GM19099 (cell line): ENCODE data around the gene OBSCN.

ENCODE experiments used
- POLR2A ChIP-seq: IDR thresholded peaks from 3 replicates; pipeline ENCODE4 v1.6.1; 2011; ENCODE audit warnings: low read depth; ENCODE audit not compliant: insufficient read length; ENCODE audit errors: extremely low read depth

OBSCN gene

DNA sequence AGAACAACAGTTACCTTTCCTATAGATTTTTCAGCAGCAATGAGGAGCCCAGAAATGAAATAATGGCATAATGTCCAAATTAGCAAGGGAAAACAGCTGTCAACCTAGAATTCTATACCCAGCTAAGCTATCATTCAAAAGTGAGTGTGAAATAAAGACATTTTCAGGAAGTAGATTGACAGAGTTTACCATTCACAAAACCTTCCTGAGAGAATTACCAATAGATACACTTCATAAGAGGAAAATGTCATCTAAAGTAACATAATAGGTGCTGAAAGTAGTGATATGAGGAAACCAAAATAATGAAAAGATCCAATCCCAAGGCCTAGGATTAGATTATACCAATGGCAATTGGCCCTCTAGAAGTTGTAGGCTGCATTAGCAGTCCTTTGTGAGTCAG, 34.6 kb downstream of the OBSCN start:
- no peak for TF ChIP-seq POLR2A

- TF ChIP-seq POLR2A: no peak
These were observed 35.2 kb downstream of the OBSCN start for GRCh38 chr1:228243093-228243492.

DNA sequence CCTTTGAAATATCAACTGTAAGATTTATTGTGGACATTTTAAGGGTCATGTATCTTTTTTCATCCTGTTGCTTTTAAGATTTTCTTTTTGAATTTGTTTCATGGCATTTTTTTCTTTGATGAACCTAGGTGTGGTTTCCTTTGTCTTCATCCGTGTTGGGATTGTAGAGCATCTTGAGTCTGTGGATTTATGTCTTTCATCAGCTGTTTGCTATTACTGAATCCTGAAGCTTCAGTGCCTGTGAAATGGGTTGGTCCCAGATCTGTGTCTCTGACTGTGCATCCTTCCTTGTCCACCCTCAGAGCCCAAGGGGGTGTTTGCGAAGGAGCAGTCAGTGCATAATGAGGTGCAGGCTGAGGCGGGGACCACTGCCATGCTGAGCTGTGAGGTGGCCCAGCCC, 37.3 kb downstream of the OBSCN start:
- TF ChIP-seq POLR2A: no peak

GRCh38 chr1:228246216-228246900, 38.5 kb downstream of the OBSCN start:
- TF ChIP-seq POLR2A: no peak

DNA sequence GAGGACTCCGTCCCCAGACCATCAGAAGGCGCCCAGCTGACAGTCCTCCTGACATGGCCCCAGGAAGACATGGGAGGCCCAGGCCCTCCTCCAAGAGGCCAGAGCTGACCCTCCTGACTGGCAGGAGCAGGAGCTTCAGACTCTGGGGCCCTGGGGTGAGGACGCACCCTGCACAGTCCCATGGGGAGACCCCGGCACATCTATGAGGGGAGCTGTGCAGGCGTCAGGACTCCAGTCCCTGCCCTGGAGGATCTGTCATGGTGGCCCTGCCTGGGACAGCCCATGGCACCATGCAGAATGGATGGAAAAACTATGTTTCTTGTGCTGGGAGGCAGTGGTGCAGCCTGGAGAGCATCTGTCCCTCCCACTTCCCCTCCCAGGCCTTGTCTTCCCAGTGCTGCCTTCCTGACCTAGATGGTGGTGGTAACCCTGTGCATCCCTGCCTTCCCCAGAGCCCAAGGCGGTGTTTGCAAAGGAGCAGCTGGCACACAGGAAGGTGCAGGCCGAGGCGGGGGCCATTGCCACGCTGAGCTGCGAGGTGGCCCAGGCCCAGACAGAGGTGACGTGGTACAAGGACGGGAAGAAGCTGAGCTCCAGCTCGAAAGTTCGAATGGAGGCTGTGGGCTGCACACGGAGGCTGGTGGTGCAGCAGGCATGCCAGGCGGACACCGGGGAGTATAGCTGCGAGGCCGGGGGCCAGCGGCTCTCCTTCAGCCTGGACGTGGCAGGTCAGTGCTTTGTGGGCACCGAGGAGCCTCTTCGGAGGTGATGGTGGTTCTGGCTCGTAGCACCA, 41.9 kb downstream of the OBSCN start:
- TF ChIP-seq POLR2A: no peak

DNA sequence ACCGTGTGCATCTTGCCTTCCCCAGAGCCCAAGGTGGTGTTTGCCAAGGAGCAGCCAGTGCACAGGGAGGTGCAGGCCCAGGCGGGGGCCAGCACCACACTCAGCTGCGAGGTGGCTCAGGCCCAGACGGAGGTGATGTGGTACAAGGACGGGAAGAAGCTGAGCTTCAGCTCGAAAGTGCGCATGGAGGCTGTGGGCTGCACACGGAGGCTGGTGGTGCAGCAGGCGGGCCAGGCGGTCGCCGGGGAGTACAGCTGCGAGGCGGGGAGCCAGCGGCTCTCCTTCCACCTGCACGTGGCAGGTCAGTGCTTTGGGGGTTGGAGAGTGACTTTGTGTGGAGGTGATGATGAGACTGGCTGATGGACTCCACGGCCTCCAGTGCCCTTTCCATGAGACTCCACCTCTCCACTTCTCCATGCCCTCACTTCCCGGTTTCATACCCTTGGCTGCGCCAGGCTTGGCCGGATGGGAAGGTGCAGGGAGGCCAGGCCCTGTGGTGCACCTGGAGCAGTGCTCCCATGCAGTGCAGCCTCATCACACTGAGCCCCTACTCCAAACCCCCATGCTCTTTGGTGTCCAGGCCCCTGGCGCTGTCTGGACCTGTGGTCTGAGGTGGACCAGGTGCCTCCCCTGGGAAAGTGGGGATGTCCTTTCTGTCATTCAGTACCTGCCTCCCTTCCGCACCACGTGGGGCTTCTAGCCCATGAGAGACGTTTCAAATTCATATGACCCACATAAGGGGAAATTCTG, 49.0 kb downstream of the OBSCN start:
- no peak for TF ChIP-seq POLR2A

DNA sequence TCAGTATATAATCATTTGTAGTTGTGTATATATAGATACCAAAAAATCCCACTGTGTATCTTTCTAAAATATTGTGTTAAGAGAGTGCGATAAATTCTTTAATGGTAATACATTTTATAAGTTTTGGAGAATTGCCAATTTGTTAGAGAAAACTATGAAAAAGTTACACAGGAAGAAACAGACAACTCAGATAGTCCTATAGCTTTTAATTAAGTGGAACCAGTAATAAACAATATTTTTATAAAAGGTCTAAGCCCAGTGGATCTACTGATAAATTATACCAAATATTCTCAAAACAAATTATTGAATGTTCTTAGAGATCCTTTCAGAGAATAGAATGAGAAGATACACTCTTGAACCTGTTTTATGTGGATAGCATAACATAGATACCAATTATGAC, 50.6 kb downstream of the OBSCN start:
- no peak for TF ChIP-seq POLR2A

DNA sequence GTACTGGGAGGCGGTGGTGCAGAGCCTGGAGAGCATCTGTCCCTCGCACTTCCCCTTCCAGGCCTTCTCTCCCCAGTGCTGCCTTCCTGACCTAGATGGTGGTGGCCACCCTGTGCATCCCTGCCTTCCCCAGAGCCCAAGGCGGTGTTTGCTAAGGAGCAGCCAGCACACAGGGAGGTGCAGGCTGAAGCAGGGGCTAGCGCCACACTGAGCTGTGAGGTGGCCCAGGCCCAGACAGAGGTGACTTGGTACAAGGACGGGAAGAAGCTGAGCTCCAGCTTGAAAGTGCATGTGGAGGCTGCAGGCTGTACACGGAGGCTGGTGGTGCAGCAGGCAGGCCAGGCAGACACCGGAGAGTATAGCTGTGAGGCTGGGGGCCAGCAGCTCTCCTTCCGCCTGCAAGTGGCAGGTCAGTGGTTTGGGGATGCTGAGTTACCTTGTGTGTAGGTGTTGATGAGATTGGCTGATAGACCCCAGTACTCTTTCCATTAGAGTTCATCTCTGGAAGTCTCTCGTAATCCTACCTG, 51.6 kb downstream of the OBSCN start:
- no peak for TF ChIP-seq POLR2A

- TF ChIP-seq POLR2A: no peak
These were observed 52.1 kb downstream of the OBSCN start for GRCh38 chr1:228259951-228260350.

- no peak for TF ChIP-seq POLR2A
These were observed 53.9 kb downstream of the OBSCN start for GRCh38 chr1:228261706-228262105.

GRCh38 chr1:228262475-228262874, 54.6 kb downstream of the OBSCN start:
- no peak for TF ChIP-seq POLR2A

GRCh38 chr1:228263636-228264035, 55.8 kb downstream of the OBSCN start:
- TF ChIP-seq POLR2A: no peak

DNA sequence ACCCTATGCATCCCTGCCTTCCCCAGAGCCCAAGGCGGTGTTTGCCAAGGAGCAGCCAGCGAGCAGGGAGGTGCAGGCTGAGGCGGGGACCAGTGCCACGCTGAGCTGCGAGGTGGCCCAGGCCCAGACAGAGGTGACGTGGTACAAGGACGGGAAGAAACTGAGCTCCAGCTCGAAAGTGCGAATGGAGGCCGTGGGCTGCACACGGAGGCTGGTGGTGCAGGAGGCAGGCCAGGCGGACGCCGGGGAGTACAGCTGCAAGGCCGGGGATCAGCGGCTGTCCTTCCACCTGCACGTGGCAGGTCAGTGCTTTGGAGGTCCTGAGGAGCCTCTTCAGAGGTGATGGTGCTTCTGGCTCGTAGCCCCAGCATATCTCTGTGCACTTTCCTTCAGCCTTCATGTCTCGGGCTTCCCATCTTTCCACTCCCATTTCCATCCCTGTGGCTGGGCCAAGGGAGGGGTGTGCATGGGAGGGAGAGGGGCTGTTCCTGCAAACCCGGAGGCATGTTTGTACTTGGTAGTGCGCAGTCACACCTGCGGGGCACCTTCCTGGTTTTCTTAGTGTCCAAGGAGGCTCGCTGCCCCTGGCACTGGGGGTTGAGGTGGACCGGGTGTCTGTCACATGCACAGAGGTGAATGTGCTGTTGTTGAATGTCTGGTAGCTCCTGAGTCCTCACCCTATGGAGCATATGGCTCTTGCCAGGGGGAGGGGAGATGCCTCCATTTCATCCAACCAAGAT, 56.4 kb downstream of the OBSCN start:
- no peak for TF ChIP-seq POLR2A

- TF ChIP-seq POLR2A: no peak
These were observed 57.3 kb downstream of the OBSCN start for GRCh38 chr1:228265167-228265566.
